ENCODE results near the gene BEST1.

DNA sequence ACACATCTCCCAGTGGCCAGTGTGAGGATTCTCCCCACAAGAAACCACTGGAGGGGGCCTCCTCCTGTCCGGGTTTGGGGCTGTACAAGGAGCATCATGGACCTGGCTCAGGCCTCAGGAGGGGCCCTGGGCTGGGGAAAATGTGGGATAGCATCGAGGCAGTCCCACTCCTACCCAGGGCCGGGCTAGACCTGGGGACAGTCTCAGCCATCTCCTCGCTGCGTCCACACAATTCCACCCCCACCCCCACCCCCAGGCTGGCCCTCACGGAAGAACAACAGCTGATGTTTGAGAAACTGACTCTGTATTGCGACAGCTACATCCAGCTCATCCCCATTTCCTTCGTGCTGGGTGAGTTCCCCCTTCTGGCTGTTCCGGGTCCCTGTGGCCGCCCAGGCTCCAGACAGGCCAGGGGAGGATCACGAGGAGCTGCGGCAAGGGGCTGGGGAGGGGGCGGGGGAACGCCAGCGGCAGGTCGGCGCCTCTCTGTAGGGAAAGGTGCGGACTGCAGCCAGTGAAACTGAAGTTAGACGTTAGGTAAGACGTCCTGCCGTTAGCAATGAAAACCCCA, 4.8 kb downstream of the BEST1 start:
- TF ChIP-seq POLR2A (IDR thresholded peaks at IDR 0.05) (no peak), EP300 (IDR thresholded peaks at IDR 0.05; ENCODE audit: low read depth) (no peak), POLR2AphosphoS5 (IDR thresholded peaks at IDR 0.05) (peak; percentile 15 to 65 (median 62))
- TF ChIP-seq, protein P1, sequence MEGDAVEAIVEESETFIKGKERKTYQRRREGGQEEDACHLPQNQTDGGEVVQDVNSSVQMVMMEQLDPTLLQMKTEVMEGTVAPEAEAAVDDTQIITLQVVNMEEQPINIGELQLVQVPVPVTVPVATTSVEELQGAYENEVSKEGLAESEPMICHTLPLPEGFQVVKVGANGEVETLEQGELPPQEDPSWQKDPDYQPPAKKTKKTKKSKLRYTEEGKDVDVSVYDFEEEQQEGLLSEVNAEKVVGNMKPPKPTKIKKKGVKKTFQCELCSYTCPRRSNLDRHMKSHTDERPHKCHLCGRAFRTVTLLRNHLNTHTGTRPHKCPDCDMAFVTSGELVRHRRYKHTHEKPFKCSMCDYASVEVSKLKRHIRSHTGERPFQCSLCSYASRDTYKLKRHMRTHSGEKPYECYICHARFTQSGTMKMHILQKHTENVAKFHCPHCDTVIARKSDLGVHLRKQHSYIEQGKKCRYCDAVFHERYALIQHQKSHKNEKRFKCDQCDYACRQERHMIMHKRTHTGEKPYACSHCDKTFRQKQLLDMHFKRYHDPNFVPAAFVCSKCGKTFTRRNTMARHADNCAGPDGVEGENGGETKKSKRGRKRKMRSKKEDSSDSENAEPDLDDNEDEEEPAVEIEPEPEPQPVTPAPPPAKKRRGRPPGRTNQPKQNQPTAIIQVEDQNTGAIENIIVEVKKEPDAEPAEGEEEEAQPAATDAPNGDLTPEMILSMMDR (IDR thresholded peaks at IDR 0.05), result no peak
